GM21825 (cell line): ENCODE measurements around the gene ZNF500.

Experiments
- ATAC-seq: cut with Tn5 transposase; IDR thresholded peaks from one replicate; pipeline ENCODE4 v1.9.1; 2021; ENCODE audit warnings: mild to moderate bottlenecking, moderate library complexity; ENCODE audit not compliant: unreplicated experiment

The ZNF500 gene

DNA sequence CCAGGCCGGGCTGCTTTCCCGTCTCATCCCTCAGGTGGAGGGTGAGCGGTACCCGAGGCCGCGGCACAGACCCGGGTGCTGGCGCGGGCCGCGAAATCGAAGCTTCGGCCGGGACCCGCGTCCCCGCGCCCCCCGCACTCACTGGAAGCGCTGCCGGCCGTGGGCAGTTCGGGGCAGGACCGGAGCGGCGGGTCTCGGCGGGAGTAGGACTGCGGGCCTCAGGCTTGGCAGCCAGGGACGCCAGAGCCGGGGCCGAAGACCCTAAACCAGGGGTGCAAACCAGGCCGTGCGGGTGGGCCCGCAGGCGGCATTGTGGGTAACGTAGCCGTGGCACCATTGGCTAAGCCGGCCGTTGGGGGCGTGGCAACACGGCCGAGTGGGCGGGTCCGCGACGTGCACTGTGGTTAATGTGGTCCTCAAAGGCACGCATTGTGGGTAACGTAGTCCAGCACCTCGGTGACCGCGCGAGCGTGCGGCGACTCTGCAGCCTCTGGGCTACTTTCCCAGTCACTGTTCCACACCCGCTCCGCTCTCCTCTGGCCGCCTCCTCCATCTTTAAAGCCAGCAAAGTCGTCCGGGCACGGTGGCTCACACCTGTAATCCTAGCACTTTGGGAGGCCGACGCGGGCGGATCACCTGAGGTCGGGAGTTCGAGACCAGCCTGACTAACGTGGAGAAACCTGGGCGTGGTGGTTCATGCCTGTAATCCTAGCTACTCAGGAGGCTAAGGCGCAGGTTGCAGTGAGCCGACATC is at the start of gene ZNF500:
ZNF500 (minus strand) TSS at position 288 of the 754 bp plus-strand sequence. CDS start 1,184 bp downstream, outside the sequence.
- peak; percentile 79 for ATAC-seq

DNA sequence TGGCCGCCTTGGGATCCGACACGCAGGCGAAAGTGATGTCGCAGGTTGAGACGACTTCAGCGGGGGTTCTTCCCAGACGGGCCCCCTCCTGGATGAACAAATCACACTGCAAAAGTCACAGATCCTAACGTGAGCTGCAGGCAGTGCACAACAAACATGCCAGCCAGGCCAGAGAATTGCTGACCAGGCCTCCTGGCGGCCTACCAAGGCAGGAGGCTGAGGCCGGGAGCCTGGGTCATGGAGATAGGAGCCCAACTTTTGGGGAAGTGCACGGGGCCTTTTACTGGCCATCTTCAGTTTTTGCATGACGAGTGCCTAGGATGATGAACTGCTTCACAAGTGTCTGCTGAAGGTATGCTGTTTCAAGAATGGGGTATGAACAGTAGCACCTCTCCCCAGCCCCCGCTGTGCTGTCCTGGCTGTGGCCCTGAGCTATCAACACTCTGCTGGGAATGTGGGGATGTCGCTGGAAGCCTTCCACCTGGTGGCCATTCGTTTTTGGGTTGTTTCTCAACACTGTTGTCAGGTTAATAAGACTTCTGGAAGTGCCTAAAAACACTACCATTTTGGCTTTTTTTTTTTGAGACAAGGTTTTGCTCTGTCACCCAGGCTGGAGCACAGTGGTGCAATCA is 47.7 kb upstream of the ZNF500 start:
- ATAC-seq = no peak

DNA sequence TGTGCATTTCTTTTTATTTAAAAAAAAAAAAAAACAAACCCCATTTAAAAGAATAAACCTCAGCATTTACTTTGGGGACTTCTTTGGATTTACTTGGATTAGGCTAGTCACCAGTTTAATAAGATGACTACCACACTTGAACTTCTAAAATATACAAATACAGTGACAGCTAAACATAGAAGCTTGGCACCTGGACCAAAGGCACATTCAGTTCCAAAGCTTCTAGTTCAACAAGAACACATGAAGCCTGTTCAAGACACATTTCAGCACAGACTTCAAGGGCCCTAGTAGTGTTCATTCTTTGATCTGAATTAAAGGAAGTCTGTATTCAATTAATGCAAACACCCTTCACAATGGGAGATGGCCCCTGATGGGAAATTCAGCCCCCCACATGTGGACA is 47.1 kb upstream of the ZNF500 start:
- no peak for ATAC-seq

DNA sequence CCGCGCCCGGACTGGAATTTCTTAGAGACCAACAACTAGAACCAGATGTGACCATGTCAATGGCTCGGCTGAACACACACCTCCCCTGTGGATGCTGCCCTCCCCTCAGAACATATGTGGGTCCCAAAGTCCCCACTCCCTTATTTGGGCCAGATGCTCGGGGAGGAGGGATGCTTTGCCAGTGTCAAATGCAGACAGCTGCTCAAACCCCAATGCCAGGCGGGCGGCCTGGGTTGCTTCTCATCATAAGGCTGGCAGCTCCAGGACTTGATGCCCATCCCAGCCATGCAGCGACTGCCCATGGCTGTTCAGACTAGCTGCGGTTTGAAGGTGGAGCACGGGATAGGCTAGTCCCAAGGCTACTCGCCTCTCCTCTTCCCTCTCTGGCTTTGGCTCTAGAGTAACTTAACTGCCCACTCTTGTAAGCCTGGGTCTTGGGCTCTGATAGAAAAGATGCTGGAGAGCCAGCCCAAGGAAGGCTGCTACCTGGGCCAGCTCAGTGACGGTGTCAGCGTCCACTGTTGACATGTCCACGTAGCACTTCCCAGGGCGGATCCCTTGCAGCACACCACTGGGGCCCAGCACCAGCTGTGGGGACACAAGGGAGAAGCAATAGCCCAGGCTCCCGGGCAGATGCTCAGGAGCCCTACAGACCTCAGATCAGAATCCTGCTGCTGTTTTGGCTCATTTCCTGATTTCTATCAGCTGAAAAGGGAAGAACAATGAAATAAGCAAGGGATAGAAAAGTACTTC is 46.5 kb upstream of the ZNF500 start:
- ATAC-seq = no peak

DNA sequence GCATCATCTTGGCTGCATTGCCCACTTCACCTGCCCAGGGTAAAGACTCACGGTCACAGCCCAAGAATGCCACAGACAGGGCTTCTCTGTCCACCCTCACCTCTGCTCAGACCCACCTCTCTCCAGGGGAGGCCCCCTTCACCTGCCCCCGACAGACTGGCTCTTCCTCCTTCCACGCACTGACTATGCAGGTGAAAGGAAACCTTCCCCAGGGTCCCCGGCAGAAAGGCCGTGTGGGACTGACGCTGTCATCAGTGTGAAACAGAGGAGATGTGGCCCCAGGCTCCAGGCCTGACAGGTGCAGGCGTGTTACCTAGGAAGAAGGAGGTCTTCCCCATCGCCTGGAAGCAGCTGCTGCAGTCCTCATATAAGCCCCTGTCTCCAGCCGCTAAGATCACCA is 44.8 kb upstream of the ZNF500 start:
- ATAC-seq = no peak

DNA sequence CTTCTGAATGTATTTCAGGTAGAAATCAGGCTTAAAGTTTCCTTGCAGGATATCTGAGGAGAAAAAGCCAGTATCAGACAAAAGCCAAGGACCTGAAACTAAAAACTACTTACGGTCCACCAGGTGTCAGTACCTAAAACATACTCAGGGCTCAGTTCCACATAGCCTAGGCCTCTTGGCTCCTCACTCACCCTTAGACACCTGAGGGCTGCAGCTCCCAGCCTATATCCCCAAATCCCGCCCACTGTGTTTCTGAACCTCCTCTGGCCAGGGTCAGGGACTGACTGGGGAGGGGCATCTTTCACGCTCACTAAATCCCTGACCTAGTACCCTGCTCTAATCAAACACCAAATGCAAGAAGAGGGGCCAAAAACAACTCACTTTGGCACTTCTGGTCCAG is 44.3 kb upstream of the ZNF500 start:
- ATAC-seq = no peak

DNA sequence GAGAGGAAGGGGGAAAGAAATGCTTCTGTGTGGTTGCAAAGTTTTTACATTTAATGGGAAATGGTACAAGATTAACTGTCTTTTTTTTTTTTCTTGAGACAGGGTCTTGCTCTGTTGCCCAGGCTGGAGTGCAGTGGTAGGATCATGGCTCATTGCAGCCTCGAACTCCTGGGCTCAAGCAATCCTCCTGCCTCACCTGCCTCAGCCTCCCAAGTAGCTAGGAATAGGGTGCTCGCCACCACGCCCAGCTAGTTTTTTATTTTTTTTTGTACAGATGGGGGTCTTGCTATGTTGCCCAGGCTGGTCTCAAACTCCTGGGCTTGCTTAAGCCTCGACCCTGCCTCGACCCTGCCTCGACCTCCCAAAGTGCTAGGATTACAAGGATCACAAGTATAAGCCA is 39.3 kb upstream of the ZNF500 start:
- ATAC-seq = no peak

DNA sequence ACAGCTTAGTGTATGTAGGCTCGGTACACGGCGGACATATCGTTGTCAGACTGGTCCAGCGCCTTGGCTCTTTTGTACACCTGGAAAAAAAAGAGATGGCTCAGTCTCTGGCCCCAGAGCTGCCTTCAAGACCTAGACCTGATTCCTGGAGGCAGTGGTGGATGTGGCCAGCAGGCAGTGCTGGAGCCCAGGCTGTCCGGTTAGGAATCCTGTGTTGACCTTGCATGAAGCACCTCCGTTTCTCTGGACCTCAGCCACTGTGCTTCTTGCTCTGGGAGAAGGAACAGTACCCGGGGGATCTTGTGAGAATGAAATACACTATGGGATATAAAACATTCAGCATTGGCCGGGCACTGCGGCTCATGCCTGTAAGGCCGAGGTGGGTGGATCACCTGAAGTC is 38.3 kb upstream of the ZNF500 start:
- no peak for ATAC-seq

DNA sequence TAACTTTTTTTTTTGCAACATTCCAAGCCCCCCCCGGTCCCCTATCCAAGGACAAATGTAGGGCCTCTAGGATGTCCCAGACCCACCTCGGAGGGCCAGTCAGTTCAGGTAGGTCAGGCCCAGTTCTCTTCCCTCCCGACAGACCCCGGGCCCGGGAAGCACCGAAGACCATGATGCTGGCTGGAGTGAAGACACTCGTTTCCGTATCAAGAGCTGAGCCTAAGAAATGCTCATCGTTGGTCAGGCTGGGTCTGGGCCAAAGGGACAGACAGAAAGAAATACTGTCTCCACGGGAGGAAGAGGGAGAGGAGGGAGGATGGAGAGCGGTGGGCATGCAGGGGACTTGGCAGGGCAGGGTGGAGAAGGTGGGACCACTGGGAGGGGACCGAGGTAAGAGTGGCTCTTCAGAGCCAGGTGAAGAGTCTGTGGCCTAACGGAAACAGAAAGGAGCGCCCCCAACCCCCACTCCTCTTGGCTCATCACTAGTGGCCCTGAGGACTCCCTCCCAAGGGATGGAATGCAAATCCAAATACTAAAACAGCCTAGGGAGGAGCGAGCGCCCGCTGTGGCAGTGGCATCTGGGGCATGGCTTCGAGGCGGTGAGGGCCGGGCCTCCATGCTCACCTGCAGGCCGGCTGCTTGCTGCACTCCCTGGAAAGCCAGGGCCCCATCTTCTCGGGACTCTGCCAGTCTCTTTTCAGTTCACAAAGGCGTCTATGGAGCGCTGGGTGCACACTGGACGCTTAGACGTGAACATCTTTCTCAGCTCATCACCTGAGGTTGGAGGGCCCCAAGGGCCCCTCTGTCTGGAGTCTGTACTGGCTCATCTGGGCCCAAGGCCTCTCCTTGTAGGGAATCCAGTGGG is 37.2 kb upstream of the ZNF500 start:
- ATAC-seq = no peak

DNA sequence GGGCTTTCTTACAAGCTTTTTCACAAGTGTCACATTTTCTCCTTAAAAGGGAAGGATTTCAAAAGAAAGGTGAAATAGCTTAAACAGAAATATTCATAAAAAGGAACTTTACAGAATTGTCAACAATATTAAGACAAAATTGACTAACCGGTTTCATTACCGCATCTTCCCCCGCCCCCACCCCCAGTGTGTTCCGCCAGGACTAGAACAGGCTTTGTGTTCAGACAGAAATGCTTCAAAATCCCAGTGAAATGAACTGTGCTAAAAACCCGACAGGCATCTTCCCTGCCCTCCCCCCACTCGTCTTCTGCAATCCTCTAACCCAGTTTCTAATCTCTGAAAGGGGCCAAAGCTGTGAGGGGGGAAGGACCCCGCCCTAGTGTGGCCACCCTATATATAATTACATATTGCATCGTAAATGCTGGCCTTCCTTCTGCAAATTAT is 36.5 kb upstream of the ZNF500 start:
- no peak for ATAC-seq

DNA sequence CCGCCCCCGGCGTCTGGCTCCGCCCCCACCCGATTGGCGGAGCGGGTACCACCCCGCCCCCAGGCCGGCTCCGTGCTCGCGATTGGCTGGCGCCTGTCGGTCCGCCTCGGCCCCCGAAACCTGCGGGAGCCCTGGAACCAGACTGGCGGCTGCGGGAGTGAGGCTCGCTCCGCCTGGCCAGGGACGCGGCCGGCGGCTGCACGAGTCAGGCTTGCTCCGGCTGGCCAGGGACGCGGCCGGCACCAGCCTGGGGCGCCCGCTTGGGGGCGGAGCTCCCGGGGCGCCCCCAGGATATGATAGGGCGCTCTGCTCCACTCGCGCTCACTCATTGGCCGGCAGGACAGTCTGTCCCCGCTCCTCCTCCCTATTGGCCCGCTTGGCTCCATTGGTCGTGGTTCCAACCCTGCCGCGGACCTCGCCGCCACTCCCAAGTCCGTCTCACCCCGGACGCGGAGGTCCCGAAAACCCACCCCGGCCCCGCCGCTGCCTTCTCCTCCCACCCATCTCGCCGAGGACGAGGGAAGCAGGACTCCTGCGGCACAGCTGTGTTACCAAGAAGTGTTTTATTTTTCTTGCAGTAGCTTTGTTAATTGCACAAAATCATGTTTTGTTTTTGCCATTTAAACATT is 35.8 kb upstream of the ZNF500 start:
- peak; percentile 83 for ATAC-seq

DNA sequence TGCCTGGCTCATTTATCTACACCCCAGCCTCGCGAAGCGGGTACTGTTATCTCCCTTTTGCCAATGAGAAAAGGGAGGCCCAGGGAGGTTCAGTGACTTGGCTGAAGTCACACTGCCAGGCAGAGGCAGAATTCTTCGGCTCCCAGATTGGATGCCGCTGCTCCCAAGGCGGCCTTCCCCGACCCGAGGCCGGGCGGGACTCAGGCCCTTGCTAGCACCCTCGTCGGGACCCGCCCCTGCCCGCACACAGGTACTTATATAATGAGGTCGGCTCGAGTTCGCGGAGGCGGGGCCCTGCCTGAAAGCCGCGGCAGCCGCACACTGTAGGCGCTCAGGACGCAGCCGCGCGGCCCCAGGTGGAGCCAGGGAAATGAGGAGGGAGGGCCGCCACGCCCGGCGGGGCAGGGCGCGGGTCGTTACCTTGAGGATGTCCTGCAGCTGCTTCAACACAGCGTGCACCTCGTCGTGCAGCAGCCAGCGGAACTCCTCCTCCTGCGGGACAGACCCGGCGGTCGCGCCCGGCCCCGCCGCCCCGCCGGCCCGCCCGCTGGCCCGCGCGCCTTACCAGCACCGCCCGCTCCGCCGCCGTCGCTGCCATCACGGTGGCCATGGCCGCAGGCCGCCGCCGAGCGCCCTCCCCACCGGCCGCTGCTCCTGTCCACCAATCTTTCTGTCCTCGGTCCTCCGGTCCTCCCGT is 35.1 kb upstream of the ZNF500 start, which contains the start of gene ROGDI:
ROGDI (minus strand) TSS at position 672 of the 697 bp plus-strand sequence; CDS start at position 610, 62 bp downstream.
- ATAC-seq = peak; percentile 38

DNA sequence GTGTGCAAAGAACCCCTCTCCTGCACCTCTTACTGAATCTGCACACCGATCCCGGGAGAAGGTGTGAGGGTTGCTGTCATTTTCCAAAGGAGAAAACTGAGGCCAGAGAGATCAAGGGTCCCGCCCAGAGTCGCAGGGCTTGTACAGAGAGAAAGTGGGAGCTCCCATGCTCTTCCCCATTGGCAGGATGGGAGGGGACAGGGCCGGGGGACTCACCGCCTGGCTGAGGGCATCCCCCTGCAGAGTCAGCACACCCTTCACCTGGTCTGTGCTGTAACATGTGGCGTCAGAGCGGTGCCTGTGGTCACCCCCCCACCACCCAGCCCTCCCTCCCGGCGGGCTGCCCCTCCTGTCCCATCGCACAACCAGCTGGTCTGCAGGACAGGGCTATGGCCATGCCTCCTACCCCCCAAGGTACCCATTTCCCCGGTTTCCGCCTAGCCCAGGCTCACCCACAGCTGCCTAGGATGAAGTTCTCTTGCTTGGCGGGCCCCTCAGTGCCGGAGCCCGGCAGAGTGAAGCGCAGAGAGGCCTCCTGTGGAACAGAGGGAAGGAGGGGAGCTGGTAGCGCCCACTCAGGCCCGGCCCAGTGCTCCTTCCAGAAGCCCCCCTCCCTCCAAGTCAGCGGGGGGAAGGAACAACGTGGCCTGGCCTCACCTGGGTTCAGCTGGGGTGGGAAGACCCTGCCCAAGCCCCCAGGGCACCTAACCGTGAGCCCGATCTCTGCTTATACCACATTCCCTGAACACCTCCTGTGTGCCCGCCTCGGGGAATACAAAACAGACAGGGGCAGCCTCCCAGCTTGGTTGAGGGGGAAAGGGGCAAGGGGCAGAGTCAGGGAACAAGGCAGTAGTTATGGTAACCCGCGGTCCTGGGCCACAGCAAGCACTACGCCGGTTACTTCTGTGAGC is 34.3 kb upstream of the ZNF500 start:
- no peak for ATAC-seq

DNA sequence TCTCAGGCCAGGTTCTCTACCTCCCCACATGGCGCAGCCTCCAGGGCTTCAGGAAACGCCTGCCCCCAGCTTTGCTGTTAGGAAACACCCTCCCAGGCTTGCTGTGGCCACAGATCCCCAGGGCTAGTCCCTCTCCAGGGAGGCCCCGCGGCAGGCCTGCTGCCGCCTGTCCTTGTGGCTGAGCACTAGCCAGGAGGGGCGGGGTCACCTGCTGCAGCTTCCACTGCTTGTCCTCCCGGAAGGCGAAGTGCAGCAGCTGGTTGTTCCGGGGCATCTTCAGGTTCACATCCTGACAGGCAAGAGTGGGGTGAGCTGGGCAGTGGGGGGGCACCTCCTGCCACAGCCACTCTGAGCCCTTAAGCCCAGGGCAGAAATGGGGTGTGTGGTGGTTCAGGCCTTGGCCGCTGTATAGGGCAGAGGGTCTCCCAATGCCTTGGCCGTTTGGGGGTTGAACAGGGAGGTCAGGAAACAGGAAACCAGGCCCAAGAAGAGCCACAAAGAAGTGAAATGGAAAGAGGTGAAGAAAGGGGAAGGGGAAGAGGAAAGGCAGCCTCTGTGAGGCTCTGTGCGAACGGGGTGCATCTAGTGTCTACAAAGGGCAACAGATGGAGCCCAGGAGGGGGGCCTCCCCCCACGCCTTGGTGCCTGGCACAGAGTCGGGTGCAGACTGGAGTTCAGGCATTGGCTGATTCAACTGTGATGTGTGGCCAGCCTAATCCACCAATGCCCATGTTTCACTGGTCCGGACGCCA is 33.5 kb upstream of the ZNF500 start:
- ATAC-seq = no peak

DNA sequence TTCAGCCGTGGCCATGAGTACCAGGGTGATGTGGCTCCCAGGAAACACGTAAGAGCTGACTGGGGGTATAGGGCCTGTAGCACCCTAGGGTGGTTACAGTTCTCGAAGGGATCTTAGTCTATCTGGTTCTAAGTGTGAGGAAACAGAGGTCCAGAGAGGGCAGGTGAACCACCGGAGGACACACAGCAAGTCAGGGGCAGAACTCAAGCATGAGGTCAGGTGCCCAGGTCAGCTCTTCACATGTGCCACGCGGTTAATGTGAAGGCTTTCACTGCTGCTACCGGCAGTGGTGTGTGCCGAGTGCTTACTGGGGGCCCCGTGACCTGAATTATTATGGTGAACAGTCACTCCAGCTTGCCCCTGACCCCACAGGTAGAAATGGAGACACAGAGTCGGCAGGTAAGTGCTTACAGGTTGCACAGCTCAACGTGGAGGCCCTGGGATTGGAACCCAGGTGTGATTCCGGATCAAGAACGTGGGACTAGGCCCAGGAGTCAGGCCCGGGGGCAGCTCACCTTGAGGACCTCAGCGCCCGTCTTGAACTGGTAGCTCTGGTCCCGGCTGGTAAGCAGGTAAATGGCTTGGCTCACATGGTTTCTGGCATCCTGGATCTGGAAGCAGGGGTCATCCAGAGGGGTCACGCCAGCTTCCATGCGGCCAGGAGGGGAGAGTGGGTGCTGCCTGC is 32.4 kb upstream of the ZNF500 start:
- no peak for ATAC-seq

DNA sequence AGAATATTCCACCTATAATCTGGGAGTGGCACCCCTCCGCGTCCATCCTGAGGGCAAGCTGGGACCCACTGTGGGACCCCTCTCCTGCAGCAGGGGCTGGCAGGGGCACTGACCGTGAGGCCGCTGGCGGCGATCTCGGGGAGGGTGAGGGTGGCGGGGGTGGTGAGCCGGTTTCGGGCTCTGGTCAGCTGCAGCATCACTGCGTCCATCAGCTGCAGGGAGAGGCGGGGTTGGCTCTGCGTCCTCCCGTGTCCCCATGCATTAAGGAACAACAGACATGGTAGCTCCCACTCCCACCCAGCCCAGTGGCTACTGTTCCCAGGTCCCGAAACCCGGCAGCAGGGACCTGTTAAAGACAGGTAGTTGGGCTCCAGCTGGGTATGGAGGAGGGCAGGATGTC is 31.5 kb upstream of the ZNF500 start:
- ATAC-seq = no peak

DNA sequence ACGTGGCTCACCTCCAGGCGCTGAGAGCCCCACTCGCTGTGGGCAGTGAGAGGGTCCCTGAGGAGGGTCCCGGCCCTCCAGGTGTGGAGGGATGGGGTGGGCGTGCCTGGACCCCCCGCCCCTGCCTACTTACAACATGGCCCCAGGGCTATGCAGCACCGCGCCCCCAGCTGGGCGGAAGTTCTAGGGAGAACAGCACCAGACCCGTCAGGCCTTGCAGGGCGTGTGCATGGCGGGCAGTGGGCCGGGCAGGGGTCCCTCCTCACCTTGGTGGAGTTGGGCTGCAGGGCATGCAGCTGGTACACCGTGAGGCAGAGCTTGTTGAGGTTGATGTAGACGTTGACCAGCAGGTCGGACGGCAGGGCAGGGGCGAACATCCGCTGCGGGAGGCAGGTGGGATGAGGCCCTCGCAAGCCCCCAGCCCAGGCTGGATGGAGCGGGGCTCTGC is 30.9 kb upstream of the ZNF500 start:
- no peak for ATAC-seq
